B cell (primary cell): ENCODE results near the gene TSPAN33. TPM values are rescaled to one million over a fixed set of nuclear protein-coding genes. Genes with fewer than 3 reads are reported as not detected.
A peak's percentile ranks its signal among the peaks of the same experiment; 100 is the strongest.

Experiments used
- ATAC-seq: fragments of 200-7000 bp; cut with Tn5 transposase; one replicate; pipeline ENCODE4 v1.10.0; 2021; ENCODE audit warnings: low read depth, mild to moderate bottlenecking, moderate number of reproducible peaks, moderate library complexity
- CTCF ChIA-PET: fragments of 350-600 bp; sonication (Branson Sonifier 250); formaldehyde crosslinking; loops from one replicate; lab custom pipeline; 2021; ENCODE audit warnings: antibody characterized with exemption, inconsistent platforms; lab: Charles Lee
- POLR2A ChIA-PET: fragments of 350-600 bp; sonication (Branson Sonifier 250); formaldehyde crosslinking; loops from one replicate; lab custom pipeline; 2021; ENCODE audit warnings: antibody characterized with exemption; lab: Charles Lee
- DNase-seq: peaks from one replicate; pipeline ENCODE4 v3.0.0; 2013
- H2AFZ ChIP-seq: 2 replicates; pipeline ENCODE4 v1.6.1; 2012; ENCODE audit warnings: mild to moderate bottlenecking, low read depth, low read length; ENCODE audit not compliant: insufficient read depth, poor library complexity, severe bottlenecking
- H3K27ac ChIP-seq, 2 donors: 1 replicate in 1 of 2; 2 replicates in 1 of 2; pipeline ENCODE4 v1.5.1; 2012 to 2013; ENCODE audit warnings: low read length in 2 of 2, mild to moderate bottlenecking in 2 of 2, moderate library complexity in 1 of 2
- H3K27me3 ChIP-seq, 4 experiments: fragments of 200-600 bp in 1 of 4; sonication (generic) in 1 of 4; replicated peaks in 1 of 4; 1 replicate in 2 of 4; 2 replicates in 2 of 4; pipeline versions ENCODE4 v1.6.1 to v1.7.0; 2013 to 2016; ENCODE audit warnings: low read length in 3 of 4, mild to moderate bottlenecking in 2 of 4, mixed read lengths in 1 of 4, moderate library complexity in 1 of 4; ENCODE audit not compliant: insufficient read depth in 4 of 4, control insufficient read depth in 3 of 4; ENCODE audit errors: control extremely low read depth in 1 of 4
- H3K36me3 ChIP-seq, 2 experiments: replicated peaks in 1 of 2; 1 replicate in 1 of 2; 2 replicates in 1 of 2; pipeline versions ENCODE4 v1.6.1 to v1.7.1; 2013; ENCODE audit warnings: low read length in 1 of 2; ENCODE audit not compliant: insufficient read depth in 2 of 2, control insufficient read depth in 1 of 2; ENCODE audit errors: control extremely low read depth in 1 of 2, extremely low read depth in 1 of 2
- H3K4me1 ChIP-seq, 2 donors: fragments of 200-600 bp in 1 of 2; sonication (generic) in 1 of 2; 1 replicate in 1 of 2; 2 replicates in 1 of 2; pipeline versions ENCODE4 v1.5.1 to v1.6.1; 2013 to 2017; ENCODE audit warnings: low read length in 2 of 2; ENCODE audit not compliant: control insufficient read depth in 2 of 2, insufficient read depth in 2 of 2
- H3K4me2 ChIP-seq: replicated peaks from 2 replicates; pipeline ENCODE3; 2012; ENCODE audit warnings: mild to moderate bottlenecking, low read depth, low read length; ENCODE audit not compliant: poor library complexity, severe bottlenecking
- H3K4me3 ChIP-seq, 5 experiments: fragments of 200-600 bp in 1 of 5; sonication (generic) in 1 of 5; 1 replicate in 3 of 5; 2 replicates in 2 of 5; pipeline versions ENCODE4 v1.5.1 to v1.7.0; 2011 to 2016; ENCODE audit warnings: low read length in 4 of 5, mild to moderate bottlenecking in 4 of 5, low read depth in 2 of 5, control low read depth in 1 of 5, moderate library complexity in 1 of 5; ENCODE audit not compliant: insufficient read depth in 1 of 5; ENCODE audit errors: control extremely low read depth in 1 of 5, extremely low read depth in 1 of 5
- H3K79me2 ChIP-seq: fragments of 200-600 bp; sonication (generic); one replicate; pipeline ENCODE4 v1.6.0; 2016; ENCODE audit warnings: low read length; ENCODE audit not compliant: control insufficient read depth, insufficient read depth
- H3K9ac ChIP-seq: fragments of 200-600 bp; sonication (generic); 2 replicates; pipeline ENCODE4 v1.6.1; 2017; ENCODE audit warnings: mild to moderate bottlenecking, low read length, moderate library complexity
- H3K9me3 ChIP-seq, 3 donors: one replicate each; pipeline versions ENCODE4 v1.6.1 to v1.7.1; 2013; ENCODE audit warnings: low read length in 2 of 3; ENCODE audit not compliant: control insufficient read depth in 2 of 3, insufficient read depth in 1 of 3; ENCODE audit errors: control extremely low read depth in 1 of 3
- H4K20me1 ChIP-seq: 2 replicates; pipeline ENCODE4 v1.6.0; 2012; ENCODE audit warnings: mild to moderate bottlenecking, low read length; ENCODE audit not compliant: insufficient read depth, control insufficient read depth, poor library complexity, severe bottlenecking
- H3K27ac Mint-ChIP-seq: one replicate; pipeline ENCODE4 v1.8.0; 2021; ENCODE audit warnings: mixed read lengths
- H3K27me3 Mint-ChIP-seq: one replicate; pipeline ENCODE4 v1.8.0; 2021; ENCODE audit warnings: mixed read lengths
- H3K4me1 Mint-ChIP-seq: one replicate; pipeline ENCODE4 v1.8.0; 2021; ENCODE audit warnings: mixed read lengths
- H3K4me3 Mint-ChIP-seq: one replicate; pipeline ENCODE4 v1.8.0; 2021; ENCODE audit warnings: mixed read lengths
- H3K9me3 Mint-ChIP-seq: one replicate; pipeline ENCODE4 v1.8.0; 2022; ENCODE audit warnings: mixed read lengths; ENCODE audit not compliant: insufficient read depth
- CTCF ChIP-seq: fragments of 200-600 bp; IDR thresholded peaks from one replicate; pipeline ENCODE4 v1.8.0; 2022; ENCODE audit warnings: antibody characterized with exemption, mild to moderate bottlenecking
- EZH2 ChIP-seq: IDR thresholded peaks from 2 replicates; pipeline ENCODE4 v1.6.1; 2012; ENCODE audit warnings: borderline replicate concordance, low read depth, mild to moderate bottlenecking, moderate library complexity, low read length; ENCODE audit not compliant: insufficient read depth, poor library complexity, severe bottlenecking
- WGBS: methylation state at CpG from one replicate; pipeline ENCODE4 v1.1.5; 2013; ENCODE audit warnings: missing lambda C conversion rate; ENCODE audit not compliant: insufficient coverage; 5-methylcytosine and 5-hydroxymethylcytosine counted together
- intact Hi-C: fragments of 100-400 bp; cut with micrococcal nuclease; formaldehyde crosslinking; loops from one replicate; pipeline ENCODE4 v1.10.0; 2022
- polyA plus RNA-seq: library from polyadenylated mRNA; depleted of rRNA; stranded (reverse); fragments of >200 nt; gene quantifications from 2 replicates; pipeline ENCODE4 v1.2.3, GENCODE V29; 2012
- total RNA-seq, 2 donors: library from RNA; stranded (reverse); fragments of 120-200 nt in 1 of 2; gene quantifications; 1 replicate in 1 of 2; 2 replicates in 1 of 2; pipeline versions ENCODE4 v1.2.3 to v1.2.4, GENCODE V29; 2013 to 2022

The TSPAN33 gene
- total and polyA plus RNA-seq, 2 donors (not counting 1 experiment from before 2014, with no cell fraction given): 111 TPM

GRCh38 chr7:129187681-129188371 is 43.3 kb downstream of the TSPAN33 start:
- H3K4me3 Mint-ChIP-seq: peak overlapping the region; percentile 78
- H3K4me1 Mint-ChIP-seq: peaks cover 22% of the 10 kb centered on the region
- Histone ChIP-seq H3K9me3 (no peaks in the 10 kb centered on the region), H3K36me3 (no peaks in the 10 kb centered on the region), H3K9ac (peak overlapping the region; percentile 70), H3K79me2 (no peaks in the 10 kb centered on the region), H3K27ac (no peak overlapping the region), H4K20me1 (no peaks in the 10 kb centered on the region), H3K4me3 (peak overlapping the region in 4 of 5 experiments; percentile 41 to 76 (median 57)), H3K4me2 (peak overlapping the region; percentile 97), H3K4me1 (peaks cover 15 to 17% of the 10 kb centered on the region in 2 donors), H2AFZ (peak overlapping the region; percentile 86), H3K27me3 (peaks cover 0 to 36% (median 18%) of the 10 kb centered on the region in 4 experiments)
- DNase-seq (no peak), ATAC-seq (no peak)
- CTCF ChIA-PET: interaction anchor here (1.6 kb wide), 1 partner anchor 96 kb away, joined by 6 read pairs; no protein-coding TSS in a partner anchor
- H3K27ac Mint-ChIP-seq: no peak overlapping the region
- H3K27me3 Mint-ChIP-seq: peaks cover 31% of the 10 kb centered on the region
- WGBS: 29% methylated on average over 12 of the region's 14 CpGs
- no peak for TF ChIP-seq EZH2
- no peak for TF ChIP-seq CTCF
- POLR2A ChIA-PET: no interaction called here
- intact Hi-C loops: no loop called here
- H3K9me3 Mint-ChIP-seq: no peaks in the 10 kb centered on the region

- no peak for TF ChIP-seq EZH2
- no peak for TF ChIP-seq CTCF
- intact Hi-C loops: no loop called here
- Histone ChIP-seq H3K4me1 (peaks cover 15 to 17% of the 10 kb centered on the region in 2 donors), H3K4me2 (peak within 1 kb of the TSS; percentile 97), H3K79me2 (no peaks in the 10 kb centered on the region), H4K20me1 (no peaks in the 10 kb centered on the region), H3K27ac (no peak within 1 kb of the TSS), H2AFZ (peak within 1 kb of the TSS; percentile 86), H3K9me3 (no peaks in the 10 kb centered on the region), H3K27me3 (peaks cover 0 to 36% (median 18%) of the 10 kb centered on the region in 4 experiments), H3K9ac (peak within 1 kb of the TSS; percentile 70), H3K4me3 (peak within 1 kb of the TSS in 4 of 5 experiments; percentile 41 to 76 (median 57)), H3K36me3 (no peaks in the 10 kb centered on the region)
- peaks cover 33% of the 10 kb centered on the region for H3K27me3 Mint-ChIP-seq
- no peaks in the 10 kb centered on the region for H3K9me3 Mint-ChIP-seq
- peak; percentile 66 for ATAC-seq
- WGBS: under 1% methylated on average over 39 of the region's 48 CpGs
- CTCF ChIA-PET: interaction anchor here (1.2 to 1.6 kb wide), 2 partner anchors 25 to 97 kb away, joined by 4 to 6 read pairs; no protein-coding TSS in a partner anchor
- POLR2A ChIA-PET: no interaction called here
- H3K27ac Mint-ChIP-seq: peak within 1 kb of the TSS; percentile 5
- H3K4me3 Mint-ChIP-seq: peak within 1 kb of the TSS; percentile 85
- H3K4me1 Mint-ChIP-seq: peaks cover 22% of the 10 kb centered on the region
- DNase-seq: peak; percentile 46
Measured at GRCh38 chr7:129188372-129188891, 43.9 kb downstream of the TSPAN33 start, which contains the start of gene SMO. Gene SMO (plus strand): TSS chr7:129188633. CDS start chr7:129189152, 519 bp downstream.
